T-helper 1 cell (primary cell): ENCODE results near the gene TIMELESS.
"Not testable (repeated sequence)": the region's sequence is repeated elsewhere in the genome, so short reads cannot be mapped to it uniquely, and the experiment has no call there.

Source experiments
- DNase-seq, 5 donors: peaks; one replicate each; pipeline ENCODE4 v3.0.0-alpha.2; 2012 to 2020

The TIMELESS gene

DNA sequence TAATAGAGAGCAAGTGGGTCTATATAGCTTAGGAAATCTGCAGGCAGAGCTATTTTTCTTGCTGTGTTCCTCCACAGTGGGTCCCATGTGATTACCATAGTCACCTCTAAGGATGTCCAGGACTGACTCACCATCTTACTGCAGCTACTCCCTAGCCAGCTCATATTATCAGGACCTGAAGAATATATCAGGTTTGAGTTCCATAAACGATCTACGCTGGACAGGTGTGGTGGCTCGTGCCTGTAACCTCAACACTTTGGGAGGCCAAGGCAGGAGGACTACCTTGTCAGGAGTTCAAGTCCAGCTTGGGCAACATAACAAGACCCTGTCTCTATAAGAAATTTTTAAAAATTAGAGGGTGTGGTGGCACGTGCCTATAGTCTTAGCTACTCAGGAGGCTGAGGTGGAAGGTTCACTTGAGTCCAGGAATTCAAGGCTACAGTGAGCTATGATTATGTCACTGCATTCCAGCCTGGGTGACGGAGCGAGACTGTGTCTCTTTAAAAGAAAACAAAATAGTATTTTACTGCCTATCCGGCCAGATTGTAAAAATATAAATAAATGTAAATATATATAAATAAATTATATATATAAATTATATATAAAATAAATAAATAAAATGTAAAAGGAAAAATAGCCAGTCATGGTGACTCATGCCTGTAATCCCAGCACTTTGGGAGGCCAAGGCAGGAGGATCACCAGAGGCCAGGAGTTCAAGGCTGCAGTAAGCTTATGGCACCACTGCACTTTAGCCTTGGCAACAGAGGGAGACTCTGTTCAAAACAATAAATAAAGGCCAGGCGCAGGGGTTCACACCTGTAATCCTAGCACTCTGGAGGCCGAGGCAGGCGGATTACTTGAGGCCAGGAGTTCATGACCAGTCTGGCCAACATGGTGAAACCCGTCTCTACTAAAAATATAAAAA, 12.3 kb upstream of the TIMELESS start:
- DNase-seq = no peak

DNA sequence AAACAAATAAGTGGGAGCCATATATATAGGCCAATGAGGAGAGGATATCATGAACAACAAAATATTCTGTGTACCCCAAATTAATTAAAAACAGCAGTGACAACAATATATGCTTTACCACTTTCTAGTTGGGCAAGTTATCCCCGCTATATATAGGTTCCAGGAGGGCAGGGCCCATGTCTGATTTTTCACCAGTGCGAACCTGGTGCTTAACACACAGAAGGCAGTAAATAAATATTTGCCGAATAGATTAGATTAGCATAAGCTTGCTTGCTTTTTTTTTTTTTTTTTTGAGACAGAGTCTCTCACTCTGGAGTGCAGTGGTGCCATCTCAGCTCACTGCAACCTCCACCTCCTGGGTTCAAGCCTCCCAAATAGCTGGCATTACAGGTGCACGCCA, 8.6 kb upstream of the TIMELESS start:
- no peak for DNase-seq

DNA sequence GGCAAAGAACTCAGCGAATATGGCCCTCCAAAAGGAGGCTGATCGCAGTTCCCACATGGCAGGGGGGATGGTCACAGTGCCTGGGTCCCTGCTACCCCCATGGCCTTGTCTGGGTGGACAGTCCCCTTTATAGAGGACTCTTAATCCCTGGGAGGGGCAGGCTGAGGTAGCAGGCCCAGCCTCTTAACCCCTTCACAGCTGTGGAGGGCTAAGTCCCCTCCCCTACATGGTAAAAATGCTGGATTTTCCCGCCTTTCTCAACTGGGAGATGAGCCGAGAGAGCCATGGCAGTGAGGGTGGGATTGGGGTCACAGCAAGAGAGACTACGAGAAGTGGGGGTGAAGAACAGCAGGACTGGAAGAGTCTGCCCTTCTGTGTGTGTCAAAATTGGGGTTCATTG, 5.3 kb upstream of the TIMELESS start, which contains the start of gene MIP:
TSS of gene MIP (minus strand) at position 101 of the 400 bp plus-strand sequence. CDS start at position 57, 44 bp downstream.
- DNase-seq = no peak

DNA sequence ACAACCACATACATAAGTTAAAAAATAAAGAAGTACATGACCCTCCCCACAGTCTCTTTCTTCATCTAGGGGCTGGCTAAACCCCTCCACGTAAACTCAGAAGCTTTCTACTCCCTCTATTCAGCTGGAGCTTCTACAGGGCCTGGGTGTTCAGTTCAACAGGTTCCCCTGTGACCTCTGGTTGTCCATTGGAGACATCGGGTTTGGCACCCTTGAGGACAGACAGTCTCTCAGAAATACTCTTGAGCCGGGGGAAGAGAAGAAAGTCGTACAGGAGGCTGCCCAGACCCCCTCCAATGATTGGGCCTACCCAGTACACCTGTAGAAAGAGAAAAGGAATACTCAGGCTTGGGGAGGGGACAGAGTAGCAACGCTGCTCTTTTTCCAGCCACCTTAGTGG, 1.9 kb upstream of the TIMELESS start:
- DNase-seq = no peak

DNA sequence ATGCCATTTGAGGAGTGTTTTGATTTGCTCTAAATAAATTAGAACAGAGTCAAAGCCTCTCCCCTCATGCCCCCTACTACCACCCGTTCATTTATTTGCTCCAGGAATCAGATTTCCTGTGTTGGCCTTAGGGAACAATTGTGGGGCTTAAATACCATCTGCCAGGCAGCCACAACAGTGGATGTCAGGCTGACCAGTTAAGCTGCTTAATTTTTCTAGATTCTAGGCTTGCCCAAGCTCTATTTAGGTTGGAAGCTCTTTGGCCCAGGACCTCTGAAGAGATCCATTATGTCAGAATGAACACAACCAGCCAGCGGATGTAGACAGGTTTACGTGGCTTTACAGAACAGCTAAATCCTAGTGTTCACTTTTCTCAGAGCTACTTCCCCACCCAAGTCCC, 1.0 kb upstream of the TIMELESS start:
- DNase-seq = no peak

DNA sequence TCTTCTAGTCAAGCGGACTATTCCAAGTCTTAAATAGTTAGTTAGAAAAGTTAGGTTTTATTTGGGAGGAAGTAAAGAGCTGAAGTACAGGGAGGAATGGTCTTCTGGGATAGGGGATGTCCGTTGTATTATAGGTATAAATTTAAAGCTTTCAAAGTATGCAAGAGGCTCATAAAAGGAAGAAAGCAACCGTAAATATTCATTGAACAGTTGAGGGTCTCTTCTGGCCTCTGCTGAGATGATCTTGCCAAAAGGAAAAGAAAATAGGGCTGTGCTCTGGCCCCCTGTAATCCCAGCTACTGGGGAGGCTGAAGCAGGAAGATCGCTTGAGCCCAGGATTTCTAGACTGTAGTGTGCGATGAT, 377 bp upstream of the TIMELESS start:
- no peak for DNase-seq

DNA sequence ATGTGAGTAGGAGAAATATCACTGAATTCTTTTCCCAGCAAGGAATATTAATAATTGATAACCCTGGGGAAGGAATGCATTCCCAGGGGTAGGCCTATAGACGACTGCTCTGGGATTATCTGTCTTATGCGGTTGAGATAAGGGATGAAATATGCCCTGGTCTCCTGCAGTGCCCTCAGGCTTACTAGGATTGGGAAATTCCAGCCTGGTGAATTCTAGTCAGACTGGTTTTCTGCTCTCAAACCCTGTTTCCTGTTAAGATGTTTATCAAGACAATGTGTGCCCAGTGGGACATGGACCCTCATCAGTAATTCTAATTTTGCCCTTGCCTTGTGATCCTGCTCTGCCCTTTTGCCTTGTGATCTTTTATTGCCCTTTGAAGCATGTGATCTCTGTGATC, 6.0 kb downstream of the TIMELESS start:
- not testable (repeated sequence) for DNase-seq

DNA sequence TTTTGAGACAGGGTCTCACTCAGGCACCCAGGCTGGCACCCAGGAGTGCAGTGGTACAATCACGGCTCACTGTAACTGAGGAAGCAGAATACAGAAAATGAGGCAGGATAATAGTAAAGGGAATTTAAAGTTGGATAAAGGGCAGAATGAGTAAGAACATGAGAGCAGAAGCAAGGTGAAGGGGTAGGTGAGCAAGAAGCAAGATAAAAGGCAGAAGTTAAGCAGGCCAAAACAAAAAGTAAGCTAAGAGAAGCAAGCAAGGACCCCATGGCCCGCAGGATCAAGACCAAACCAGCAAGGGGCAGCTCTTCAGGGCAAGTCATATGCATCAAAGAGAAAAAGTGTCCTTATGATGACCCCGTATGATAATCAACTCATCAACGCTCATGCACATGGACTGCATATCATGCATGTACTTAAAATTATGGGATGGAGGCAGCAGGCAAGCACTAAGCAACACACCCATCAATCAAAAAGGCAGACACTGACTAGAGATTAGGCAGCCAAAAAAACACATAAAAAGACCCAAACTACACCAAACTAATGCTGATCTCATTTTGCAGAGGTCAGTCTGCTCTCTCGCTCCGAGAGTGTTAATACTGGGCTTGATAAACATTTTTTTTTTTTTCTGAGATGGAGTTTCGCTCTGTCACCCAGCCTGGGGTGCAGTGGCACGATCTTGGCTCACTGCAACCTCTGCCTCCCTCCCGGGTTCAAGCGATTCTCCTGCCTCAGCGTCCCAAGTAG, 11.6 kb downstream of the TIMELESS start:
- DNase-seq = no peak

DNA sequence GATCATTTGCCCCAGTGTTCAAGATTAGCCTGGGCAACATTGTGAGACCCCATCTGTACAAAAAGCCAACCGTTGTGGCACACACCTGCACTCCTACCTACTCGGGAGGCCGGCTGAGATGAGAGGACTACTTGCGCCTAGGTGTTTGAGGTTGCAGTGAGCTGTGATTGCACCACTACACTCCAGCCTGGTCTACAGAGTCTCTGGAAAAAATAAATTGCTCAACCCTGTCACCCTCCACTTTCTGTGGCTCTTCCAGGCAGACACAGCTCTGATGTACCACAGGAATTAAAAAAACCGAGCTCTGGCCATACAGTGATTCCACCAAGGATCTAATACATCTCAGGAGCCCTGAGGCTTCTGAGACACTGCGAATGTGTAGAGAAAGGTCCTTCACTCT, 14.4 kb downstream of the TIMELESS start:
- no peak for DNase-seq

DNA sequence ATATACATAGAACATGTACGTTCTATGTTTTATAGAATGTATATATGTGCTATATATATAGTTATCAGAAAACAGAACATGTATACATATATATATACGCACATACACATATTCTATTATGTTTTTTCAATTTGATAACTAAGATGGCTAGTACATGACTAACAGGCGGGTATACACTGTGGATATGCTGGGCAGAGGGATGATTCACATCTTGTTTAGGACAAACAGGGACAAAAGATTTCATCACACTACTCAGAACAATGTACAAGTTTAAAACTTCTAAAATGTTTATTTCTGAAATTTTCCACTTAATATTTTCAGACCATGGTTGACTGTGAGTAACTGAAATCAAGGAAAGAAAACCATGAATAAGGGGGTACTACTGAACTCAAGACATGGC, 17.4 kb downstream of the TIMELESS start:
- DNase-seq = no peak

DNA sequence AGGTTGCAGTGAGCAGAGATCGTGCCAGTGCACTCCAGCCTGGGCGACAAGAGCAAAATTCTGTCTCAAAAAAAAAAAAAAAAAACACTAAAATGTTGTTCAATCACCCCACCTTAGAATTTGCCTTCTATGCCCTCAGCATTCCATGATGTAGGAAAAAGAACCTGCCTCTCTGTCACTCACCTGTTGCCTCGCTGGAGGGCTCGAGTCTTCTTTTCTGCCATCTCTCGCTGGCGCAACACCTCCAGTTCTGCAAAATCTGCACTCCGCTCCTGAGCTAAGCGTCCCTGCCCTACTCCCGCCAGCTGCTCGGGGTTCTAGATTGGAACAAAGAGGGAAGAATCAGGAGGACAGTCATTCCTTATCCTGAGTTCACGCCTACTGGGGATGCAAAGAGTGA, 17.9 kb downstream of the TIMELESS start:
- DNase-seq = no peak

DNA sequence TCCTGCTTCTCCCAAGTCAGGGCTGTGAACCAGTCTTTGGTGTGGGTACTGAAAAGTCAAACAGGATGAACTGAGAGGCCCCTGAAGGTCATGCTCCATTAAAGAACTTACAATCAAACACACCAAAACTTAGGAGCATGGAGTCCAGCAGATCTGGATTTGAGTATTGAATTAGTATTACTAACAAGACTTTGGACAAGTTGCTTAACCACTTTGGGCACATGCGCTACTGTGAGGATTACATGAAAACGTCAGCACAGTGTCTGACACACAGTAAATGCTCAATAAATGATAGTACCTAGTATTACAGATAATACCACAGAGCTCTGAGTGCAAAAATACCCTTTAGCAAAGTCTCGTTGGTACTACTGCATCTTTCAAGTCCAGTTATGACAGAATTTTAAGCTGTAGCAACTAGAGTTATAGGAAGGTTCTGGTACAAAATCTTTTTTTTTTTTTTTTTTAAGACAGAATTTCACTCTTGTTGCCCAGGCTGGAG, 23.2 kb downstream of the TIMELESS start:
- DNase-seq = no peak

DNA sequence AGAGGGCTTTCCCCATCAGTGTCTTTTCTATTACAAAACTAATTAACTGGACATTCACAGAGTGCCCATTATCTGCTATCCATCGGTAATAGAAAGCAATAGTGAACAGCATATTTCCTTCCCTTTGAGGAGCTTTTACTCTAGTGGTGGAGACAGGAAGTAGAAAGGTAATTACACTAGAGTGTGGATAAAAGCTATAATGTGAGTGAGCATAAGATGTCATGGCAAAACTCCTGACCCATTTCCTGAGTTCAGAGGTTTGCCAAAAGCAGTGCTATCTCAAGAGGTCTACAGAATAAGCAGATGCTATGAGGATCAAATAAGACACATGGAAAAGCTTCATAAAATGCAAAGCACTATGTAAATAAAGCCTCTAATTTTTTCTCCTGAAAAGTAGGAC, 24.0 kb downstream of the TIMELESS start:
- DNase-seq = no peak

DNA sequence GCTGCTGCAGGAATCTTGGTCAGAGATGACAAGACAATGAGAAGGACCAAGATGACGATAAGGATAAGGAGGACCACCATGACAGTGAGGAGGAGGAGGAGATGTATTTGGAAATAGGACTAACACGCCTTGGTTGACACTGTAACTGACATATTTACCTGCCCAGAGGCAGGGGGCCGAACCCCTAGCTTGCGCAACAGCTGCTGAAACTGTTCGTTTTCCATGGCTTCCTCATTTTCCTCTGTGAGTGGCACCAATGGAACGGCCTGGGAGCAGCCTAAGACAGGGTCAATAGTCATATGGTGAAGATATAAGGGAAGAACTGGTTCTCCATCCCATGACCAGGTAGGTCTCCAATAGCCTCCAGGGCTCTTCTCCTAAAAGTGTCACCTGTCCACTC, 28.8 kb downstream of the TIMELESS start:
- DNase-seq = no peak

DNA sequence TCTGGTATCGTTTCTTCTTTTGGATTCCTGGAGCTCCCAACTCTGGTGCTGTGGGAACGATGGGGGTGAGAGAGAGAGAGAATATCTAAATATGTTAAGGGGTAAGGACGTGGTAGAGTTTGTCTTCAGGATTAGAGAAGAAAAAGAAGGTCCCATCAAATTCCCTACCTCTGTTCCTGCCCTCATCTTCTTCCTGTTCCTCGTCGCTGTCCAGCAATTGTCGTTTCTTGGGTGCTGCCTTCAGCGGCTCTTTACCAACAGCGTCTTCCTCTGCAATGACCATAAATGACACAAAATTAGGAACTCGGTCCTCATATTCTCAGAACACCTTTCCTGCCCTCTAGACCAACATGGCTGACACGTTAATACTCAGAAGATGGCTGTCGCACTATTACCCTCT, 31.5 kb downstream of the TIMELESS start:
- DNase-seq = no peak

DNA sequence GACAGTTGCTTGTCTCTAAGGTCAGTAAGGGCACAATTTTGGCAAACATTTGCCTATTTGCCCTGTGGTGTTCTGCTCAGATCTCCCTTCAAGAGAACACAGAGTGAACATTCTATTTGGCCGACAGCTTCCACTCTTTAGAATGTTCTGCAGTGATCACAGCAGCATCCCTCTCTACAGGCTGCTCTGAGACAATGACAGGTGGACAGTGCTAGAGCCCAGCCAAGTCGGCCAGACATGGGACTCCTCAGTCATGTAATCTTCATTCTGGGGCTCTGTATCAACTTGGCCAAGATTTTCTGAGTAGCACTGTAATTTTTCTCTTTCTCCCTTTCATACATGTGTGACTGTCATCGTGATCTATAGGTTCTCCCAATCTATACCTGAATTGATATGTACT, 34.8 kb downstream of the TIMELESS start:
- no peak for DNase-seq

DNA sequence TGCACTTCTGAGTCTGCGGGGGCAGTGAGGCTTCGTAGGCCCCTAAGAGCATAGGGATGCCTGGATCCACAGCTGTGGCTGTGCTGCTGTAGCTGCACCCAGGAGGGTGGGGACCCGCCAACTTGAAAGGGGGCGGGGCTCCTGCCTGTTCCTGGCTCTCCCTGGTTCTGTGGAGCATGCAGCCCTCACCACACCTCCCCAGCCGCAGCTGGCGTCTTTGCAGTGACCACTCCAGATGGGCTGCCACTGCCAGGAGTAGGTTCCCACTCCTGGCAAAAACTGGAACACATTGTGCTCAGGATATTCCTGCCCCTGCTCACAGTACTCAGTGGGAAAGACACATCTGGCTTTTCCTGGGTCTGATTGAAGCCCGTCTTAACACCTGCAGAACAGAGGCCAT, 35.8 kb downstream of the TIMELESS start:
- no peak for DNase-seq

DNA sequence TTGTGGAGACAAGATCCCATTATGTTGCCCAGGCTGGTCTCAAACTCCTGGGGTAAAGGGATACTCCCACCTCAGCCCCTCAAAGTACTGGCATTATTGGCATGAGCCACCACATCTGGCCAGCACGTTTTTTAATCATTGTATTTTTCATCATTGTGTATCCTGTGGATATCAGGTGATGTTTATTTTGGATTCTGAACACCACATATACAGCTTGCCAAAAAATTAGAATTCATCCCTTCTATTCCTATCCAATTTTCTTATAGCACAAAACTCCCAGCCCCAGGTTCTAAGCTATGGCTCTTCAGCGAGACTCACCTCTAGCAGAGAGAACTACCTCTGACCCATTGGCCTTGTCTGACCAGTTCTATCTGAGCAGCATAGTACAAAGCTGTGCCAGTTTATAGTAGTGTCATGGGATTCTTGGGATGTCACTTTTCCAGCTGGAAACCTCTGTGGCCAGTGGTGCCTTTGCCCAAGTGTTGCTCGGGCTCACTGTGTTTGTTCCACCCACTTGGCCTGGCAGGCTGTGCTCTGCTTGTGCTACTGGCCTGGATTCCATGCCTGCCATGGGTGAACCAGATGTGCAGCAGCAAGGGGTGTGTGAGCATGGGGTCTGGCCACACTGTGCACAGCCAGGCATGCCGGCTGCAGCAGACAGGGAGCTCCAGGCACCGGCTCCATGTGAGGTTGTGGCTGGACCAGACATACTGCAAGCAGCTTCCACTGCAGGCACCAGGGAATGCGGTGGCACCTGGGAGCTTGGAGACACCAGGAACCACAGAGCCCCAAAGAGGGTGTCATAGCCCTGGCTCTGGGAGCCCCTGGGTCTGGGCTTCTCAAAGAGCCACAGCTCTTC, 37.2 kb downstream of the TIMELESS start:
- DNase-seq = no peak

DNA sequence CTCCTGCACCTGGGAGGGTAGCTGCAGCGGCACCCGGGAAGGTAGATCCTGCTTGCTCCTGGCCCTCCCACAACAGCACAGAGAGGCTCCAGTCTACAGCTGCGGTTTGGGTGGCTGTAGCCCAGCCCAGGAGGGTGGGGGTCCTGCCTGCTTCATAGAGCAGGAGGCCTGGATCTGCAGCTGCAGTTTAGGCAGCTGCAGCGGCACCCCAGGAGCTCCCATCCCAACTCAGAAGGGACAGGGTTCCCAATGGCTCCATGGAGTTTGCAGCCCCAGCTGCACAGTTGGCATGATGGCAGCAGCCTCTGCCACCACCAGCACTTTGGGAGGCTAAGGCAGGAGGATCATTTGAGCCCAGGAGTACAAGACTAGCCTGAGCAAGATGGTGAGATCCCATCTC, 38.5 kb downstream of the TIMELESS start:
- no peak for DNase-seq

DNA sequence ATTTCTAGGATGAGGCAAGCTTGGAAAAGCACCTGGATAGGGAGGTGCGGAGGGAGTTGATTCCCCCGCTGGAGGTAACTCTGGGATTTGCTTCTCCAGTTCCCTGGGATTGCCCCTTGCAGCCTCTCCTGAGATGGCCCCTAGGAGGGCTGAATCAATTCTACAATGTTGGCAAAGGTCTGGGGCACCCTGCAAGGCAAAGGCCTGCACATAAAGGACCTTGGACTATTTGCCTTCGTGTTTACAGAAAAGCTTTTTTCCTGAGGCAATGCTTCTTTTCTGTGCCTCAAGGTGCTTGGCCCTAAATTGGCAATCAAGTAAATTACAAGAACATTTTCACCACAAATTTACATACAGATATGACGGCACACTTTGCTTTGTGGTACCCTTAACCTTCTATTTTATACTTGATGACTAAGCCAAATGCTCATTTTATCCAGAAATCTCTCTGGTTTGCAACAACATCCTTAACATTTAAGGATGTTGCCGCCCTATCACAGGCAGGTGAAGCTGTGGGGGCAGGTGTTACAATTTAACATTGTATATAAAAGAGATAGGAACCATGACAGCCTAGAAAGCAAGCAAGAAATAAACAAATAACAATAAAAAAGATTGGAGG, 40.3 kb downstream of the TIMELESS start:
- DNase-seq = no peak

DNA sequence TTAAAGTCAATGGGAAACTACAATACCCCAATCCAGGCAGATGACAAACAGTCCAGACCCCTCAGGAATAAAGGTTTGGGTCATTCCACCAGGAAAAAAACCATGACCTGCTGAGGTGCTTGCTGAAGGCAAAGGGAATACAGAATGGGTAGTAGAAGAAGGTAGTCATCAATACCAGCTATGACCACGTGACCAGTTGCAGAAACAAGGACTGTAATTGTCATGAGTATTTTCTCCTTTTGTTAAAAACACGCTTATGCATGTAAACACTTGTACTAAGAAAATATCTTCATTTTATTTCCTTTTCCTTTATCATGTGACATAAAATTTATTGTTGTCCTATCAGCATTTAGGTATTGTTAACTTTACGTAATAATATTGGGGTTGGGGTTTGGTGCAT, 45.0 kb downstream of the TIMELESS start:
- DNase-seq = not testable (repeated sequence)

DNA sequence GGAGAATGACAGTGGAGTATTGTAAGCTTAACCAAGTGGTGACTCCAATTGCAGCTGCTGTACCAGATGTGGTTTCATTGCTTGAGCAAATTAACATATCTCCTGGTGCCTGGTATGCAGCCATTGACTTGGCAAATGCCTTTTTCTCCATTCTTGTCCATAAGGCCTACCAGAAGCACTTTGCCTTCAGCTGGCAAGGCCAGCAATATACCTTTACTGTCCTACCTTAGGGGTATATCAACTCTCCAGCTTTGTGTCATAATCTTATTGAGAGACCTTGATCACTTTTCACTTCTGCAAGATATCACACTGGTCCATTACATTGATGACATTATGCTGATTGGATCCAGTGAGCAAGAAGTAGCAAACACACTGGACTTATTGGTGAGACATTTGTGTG, 47.6 kb downstream of the TIMELESS start:
- DNase-seq = not testable (repeated sequence)
